Kidney (tissue), 22 donors: ENCODE data around the gene SVBP. TPM values are rescaled to one million over a fixed set of nuclear protein-coding genes. Genes with fewer than 3 reads are reported as not detected.

Experiments used
- DNase-seq, 5 donors: peaks; one replicate each; pipeline ENCODE4 v3.0.0-alpha.2; 2013 to 2020
- FAIRE-seq: peaks from 2 replicates; lab custom pipeline; 2012; peaks lifted over from hg19 to GRCh38; lab: Jason Lieb, UNC
- H3K27ac ChIP-seq, 2 donors: one replicate each; pipeline ENCODE4 v1.7.0; 2013; ENCODE audit warnings: low read depth in 2 of 2, low read length in 2 of 2, inconsistent platforms in 1 of 2
- H3K27me3 ChIP-seq: one replicate; pipeline ENCODE4 v1.7.1; 2013; ENCODE audit warnings: low read length, inconsistent platforms; ENCODE audit not compliant: control insufficient read depth, insufficient read depth
- H3K36me3 ChIP-seq, 3 donors: one replicate each; pipeline versions ENCODE4 v1.7.0 to v1.7.1; 2013; ENCODE audit warnings: low read length in 3 of 3, control low read depth in 1 of 3, inconsistent platforms in 1 of 3; ENCODE audit not compliant: insufficient read depth in 3 of 3, control insufficient read depth in 2 of 3
- H3K4me1 ChIP-seq, 3 donors: one replicate each; pipeline versions ENCODE4 v1.7.0 to v1.7.1; 2013; ENCODE audit warnings: low read length in 3 of 3, inconsistent platforms in 1 of 3, low read depth in 1 of 3; ENCODE audit not compliant: control insufficient read depth in 2 of 3, insufficient read depth in 2 of 3
- H3K4me3 ChIP-seq, 3 donors: one replicate each; pipeline versions ENCODE4 v1.7.0 to v1.8.1; 2013; ENCODE audit warnings: low read length in 3 of 3, control low read depth in 1 of 3, inconsistent platforms in 1 of 3
- H3K9ac ChIP-seq, 3 donors: one replicate each; pipeline versions ENCODE4 v1.7.0 to v1.7.1; 2013; ENCODE audit warnings: low read length in 3 of 3, control low read depth in 1 of 3, inconsistent platforms in 1 of 3
- H3K9me3 ChIP-seq, 3 donors: one replicate each; pipeline versions ENCODE4 v1.7.0 to v1.7.1; 2013; ENCODE audit warnings: low read length in 3 of 3, control low read depth in 1 of 3, inconsistent platforms in 1 of 3; ENCODE audit not compliant: control insufficient read depth in 2 of 3, insufficient read depth in 1 of 3
- CTCF ChIP-seq: IDR thresholded peaks from 3 replicates; pipeline ENCODE4 v1.5.1; 2012; ENCODE audit warnings: mild to moderate bottlenecking, moderate library complexity, borderline replicate concordance; ENCODE audit not compliant: insufficient read depth; ENCODE audit errors: extremely low read depth
- intact Hi-C: fragments of 100-400 bp; cut with DNase I; formaldehyde crosslinking; loops from one replicate; pipeline ENCODE4 v1.11.1; 2022
- long read RNA-seq, 10 donors: library from polyadenylated mRNA in 1 of 10; unstranded in 1 of 10; transcript quantifications; one replicate each; pipeline ENCODE4 v2.0.0 and lab custom pipeline, GENCODE V29; 2021 to 2026
- polyA plus RNA-seq: library from polyadenylated mRNA; stranded (reverse); fragments of 350-450 nt; fragmentation: Illumina TruSeq; extraction: RNeasy Lipid Tissue Mini Kit (QIAGEN cat#74804); gene quantifications from one replicate; pipeline ENCODE4 v1.2.3, GENCODE V29; 2014; ENCODE audit warnings: low read depth, low replicate concordance; ENCODE audit not compliant: insufficient read depth
- total RNA-seq: library from RNA; stranded (reverse); fragmentation: NEBNext Ultra II Directional; extraction: Animal tissue kit (Norgen Biotek cat#: 25700); gene quantifications from one replicate; pipeline ENCODE4 v1.2.1, GENCODE V29; 2021
- donor health status: control.
- donor health status: control.
- donor health status: control.
- donor health status: control.
- donor health status: control.
- donor health status: DM: yes; HTN: yes; CAD: no.
- donor health status: Normal renal cell carcinoma (clear cell type).

The SVBP gene
- total RNA-seq: 15.5 TPM
- 36.8 TPM for polyA plus RNA-seq
- long read RNA-seq, donor 1, transcript SVBP-201 (3 exons, 658 nt): major isoform, 37 of 46 reads
- long read RNA-seq, donor 1, partial matches to known transcripts: 9 of 46 reads
- long read RNA-seq, donor 1, other reads (novel, unspliced or antisense): 0 of 46 reads
- long read RNA-seq, donor 2, transcript SVBP-201 (3 exons, 658 nt): major isoform, 37 of 47 reads
- long read RNA-seq, donor 2, partial matches to known transcripts: 10 of 47 reads
- long read RNA-seq, donor 2, other reads (novel, unspliced or antisense): 0 of 47 reads
- long read RNA-seq, donor 3, transcript SVBP-201 (3 exons, 658 nt): major isoform, 43 of 63 reads
- long read RNA-seq, donor 3, partial matches to known transcripts: 20 of 63 reads
- long read RNA-seq, donor 3, other reads (novel, unspliced or antisense): 0 of 63 reads
- long read RNA-seq, donor 4, transcript SVBP-201 (3 exons, 658 nt): major isoform, 36 of 36 reads
- long read RNA-seq, donor 4, partial matches to known transcripts: 0 of 36 reads
- long read RNA-seq, donor 4, other reads (novel, unspliced or antisense): 0 of 36 reads
- long read RNA-seq, donor 5, partial matches to known transcripts: 0 of 3 reads
- long read RNA-seq, donor 5, other reads (novel, unspliced or antisense): 0 of 3 reads
- long read RNA-seq, donor 6, transcript SVBP-201 (3 exons, 658 nt): major isoform, 110 of 145 reads
- long read RNA-seq, donor 6, partial matches to known transcripts: 35 of 145 reads
- long read RNA-seq, donor 6, other reads (novel, unspliced or antisense): 0 of 145 reads
- long read RNA-seq, donor 7, transcript SVBP-201 (3 exons, 658 nt): major isoform, 12 of 14 reads
- long read RNA-seq, donor 7, partial matches to known transcripts: 0 of 14 reads
- long read RNA-seq, donor 7, other reads (novel, unspliced or antisense): 1 of 14 reads
- long read RNA-seq, donor 8, transcript SVBP-201 (3 exons, 658 nt): major isoform, 40 of 48 reads
- long read RNA-seq, donor 8, partial matches to known transcripts: 8 of 48 reads
- long read RNA-seq, donor 8, other reads (novel, unspliced or antisense): 0 of 48 reads
- long read RNA-seq, donor 9, transcript SVBP-201 (3 exons, 658 nt): major isoform, 22 of 27 reads
- long read RNA-seq, donor 9, partial matches to known transcripts: 5 of 27 reads
- long read RNA-seq, donor 9, other reads (novel, unspliced or antisense): 0 of 27 reads
- long read RNA-seq, donor 10, transcript SVBP-201 (3 exons, 658 nt): major isoform, 43 of 43 reads
- long read RNA-seq, donor 10, partial matches to known transcripts: 0 of 43 reads
- long read RNA-seq, donor 10, other reads (novel, unspliced or antisense): 0 of 43 reads

- no peak for TF ChIP-seq CTCF
- peak within 1 kb of the TSS; percentile 66 to 73 (median 68) for H3K9ac ChIP-seq
- intact Hi-C loops: no loop called here
- H3K9me3 ChIP-seq: no peaks in the 10 kb centered on the region
- no peaks in the 10 kb centered on the region for H3K27me3 ChIP-seq
- peak within 1 kb of the TSS; percentile 81 to 86 (median 81) for H3K4me3 ChIP-seq
- H3K4me1 ChIP-seq: peaks cover 0 to 15% (median 10%) of the 10 kb centered on the region in 3 donors
- no peak for FAIRE-seq
- peaks cover 0 to 2% (median 0%) of the 10 kb centered on the region in 3 donors for H3K36me3 ChIP-seq
- DNase-seq: peak; percentile 95 to 97 (median 96)
- peak within 1 kb of the TSS; percentile 98 to 99 for H3K27ac ChIP-seq
These were observed at the start of gene SVBP, which contains the start of gene ERMAP for GRCh38 chr1:42816585-42817439. SVBP (minus strand) TSS chr1:42817397; CDS start chr1:42816544, 853 bp downstream. ERMAP (plus strand) TSS chr1:42817122; CDS start chr1:42830449, 13,327 bp downstream.

- H3K4me3 ChIP-seq: no peak overlapping the region
- H3K4me1 ChIP-seq: no peaks in the 10 kb centered on the region
- no peaks in the 10 kb centered on the region for H3K9me3 ChIP-seq
- no peaks in the 10 kb centered on the region for H3K27me3 ChIP-seq
- no peaks in the 10 kb centered on the region for H3K36me3 ChIP-seq
- no peak overlapping the region for H3K27ac ChIP-seq
- TF ChIP-seq CTCF: no peak
- intact Hi-C loops: no loop called here
- H3K9ac ChIP-seq: no peak overlapping the region
- DNase-seq (no peak), FAIRE-seq (no peak)
These were observed 49.4 kb upstream of the SVBP start for GRCh38 chr1:42866549-42866948.

- no peak for TF ChIP-seq CTCF
These were observed 43.8 kb upstream of the SVBP start for GRCh38 chr1:42861014-42861399.

More at GRCh38 chr1:42861014-42861399, 43.8 kb upstream of the SVBP start:
- no peaks in the 10 kb centered on the region for H3K27me3 ChIP-seq
- DNase-seq: no peak
- no peaks in the 10 kb centered on the region for H3K9me3 ChIP-seq
- H3K9ac ChIP-seq: no peak overlapping the region
- H3K27ac ChIP-seq: no peak overlapping the region
- no peak for FAIRE-seq
- intact Hi-C loops: no loop called here
- H3K4me1 ChIP-seq: no peaks in the 10 kb centered on the region
- H3K4me3 ChIP-seq: no peak overlapping the region
- H3K36me3 ChIP-seq: no peaks in the 10 kb centered on the region
